Endothelial cell of umbilical vein (primary cell): ENCODE measurements around the gene KCNH2. TPM values are rescaled to one million over a fixed set of nuclear protein-coding genes. Genes with fewer than 3 reads are reported as not detected.

Experiments
- BruUV-seq: library from RNA; stranded (reverse); fragments of 400-500 nt; replicated peaks from 2 replicates; lab custom pipeline; 2021; lab: Mats Ljungman, UMichigan
- CTCF ChIA-PET: fragments of 300-600, 350-600 bp; sonication (Branson Sonifier 250); formaldehyde crosslinking; loops from one replicate; lab custom pipeline; 2021; ENCODE audit warnings: antibody characterized with exemption, inconsistent platforms; lab: Charles Lee
- POLR2A ChIA-PET: fragments of 300-600, 350-600 bp; sonication (Branson Sonifier 250); formaldehyde crosslinking; loops from one replicate; lab custom pipeline; 2021; ENCODE audit warnings: antibody characterized with exemption, inconsistent platforms; lab: Charles Lee
- DNase-seq: peaks from one replicate; pipeline ENCODE4 v3.0.0-alpha.2; 2011; ENCODE audit warnings: low read depth, low spot score
- FAIRE-seq: peaks from 2 replicates; lab custom pipeline; 2011; peaks lifted over from hg19 to GRCh38; lab: Jason Lieb, UNC
- H2AFZ ChIP-seq: 2 replicates; pipeline ENCODE4 v1.6.0; 2012; ENCODE audit warnings: low read depth, low read length, control low read depth, inconsistent platforms
- H3K27ac ChIP-seq: 2 replicates; pipeline ENCODE4 v1.5.1; 2011; ENCODE audit warnings: low read depth, mild to moderate bottlenecking, control low read depth, low read length, moderate library complexity; ENCODE audit not compliant: insufficient read depth
- H3K27me3 ChIP-seq, 2 experiments: 2 replicates each; pipeline versions ENCODE4 v1.6.0 to v1.6.1; 2011; ENCODE audit warnings: low read length in 2 of 2, mixed read lengths in 1 of 2; ENCODE audit not compliant: control insufficient read depth in 2 of 2, insufficient read depth in 2 of 2
- H3K36me3 ChIP-seq, 2 experiments: 2 replicates in 1 of 2; 3 replicates in 1 of 2; pipeline ENCODE4 v1.5.1; 2011; ENCODE audit warnings: low read length in 2 of 2, mild to moderate bottlenecking in 1 of 2, moderate library complexity in 1 of 2; ENCODE audit not compliant: control insufficient read depth in 2 of 2, insufficient read depth in 2 of 2; ENCODE audit errors: extremely low read depth in 1 of 2
- H3K4me1 ChIP-seq: 3 replicates; pipeline ENCODE4 v1.5.1; 2011; ENCODE audit warnings: mild to moderate bottlenecking, low read length; ENCODE audit not compliant: control insufficient read depth, insufficient read depth; ENCODE audit errors: extremely low read depth
- H3K4me2 ChIP-seq: 2 replicates; pipeline ENCODE4 v1.6.1; 2011; ENCODE audit warnings: low read length, control low read depth, mixed read lengths; ENCODE audit not compliant: insufficient read depth
- H3K4me3 ChIP-seq, 3 experiments: fragments of 200-600 bp in 1 of 3; sonication (generic), shearing (Covaris generic) in 1 of 3; replicated peaks in 1 of 3; 2 replicates each; pipeline ENCODE4 v1.5.1; 2011 to 2016; ENCODE audit warnings: control low read depth in 3 of 3, low read length in 3 of 3, mild to moderate bottlenecking in 2 of 3, inconsistent platforms in 1 of 3, low read depth in 1 of 3, moderate library complexity in 1 of 3; ENCODE audit not compliant: insufficient read depth in 1 of 3
- H3K79me2 ChIP-seq: 2 replicates; pipeline ENCODE4 v1.6.0; 2012; ENCODE audit warnings: low read length, inconsistent platforms; ENCODE audit not compliant: control insufficient read depth, insufficient read depth
- H3K9ac ChIP-seq: replicated peaks from 2 replicates; pipeline ENCODE3; 2011; ENCODE audit warnings: low read length, control low read depth; ENCODE audit not compliant: insufficient read depth; ENCODE audit errors: extremely low read depth
- H3K9me1 ChIP-seq: replicated peaks from 3 replicates; pipeline ENCODE4 v1.6.0; 2011; ENCODE audit warnings: mild to moderate bottlenecking, low read length; ENCODE audit not compliant: control insufficient read depth, insufficient read depth; ENCODE audit errors: extremely low read depth
- H3K9me3 ChIP-seq: replicated peaks from 2 replicates; pipeline ENCODE4 v1.5.1; 2012; ENCODE audit warnings: low read length, inconsistent platforms; ENCODE audit not compliant: control insufficient read depth, insufficient read depth
- H4K20me1 ChIP-seq: replicated peaks from 2 replicates; pipeline ENCODE3; 2011; ENCODE audit warnings: mild to moderate bottlenecking, low read length; ENCODE audit not compliant: control insufficient read depth, insufficient read depth; ENCODE audit errors: extremely low read depth
- EZH2 ChIP-seq: IDR thresholded peaks from 2 replicates; pipeline ENCODE4 v1.6.1; 2012; ENCODE audit warnings: borderline replicate concordance, low read depth, mild to moderate bottlenecking, moderate library complexity, low read length, inconsistent platforms; ENCODE audit not compliant: severe bottlenecking
- FOS ChIP-seq: IDR thresholded peaks from 2 replicates; pipeline ENCODE4 v1.6.1; 2011; ENCODE audit warnings: mild to moderate bottlenecking, low read length, moderate library complexity, borderline replicate concordance; ENCODE audit not compliant: insufficient read depth
- GATA2 ChIP-seq: IDR thresholded peaks from 2 replicates; pipeline ENCODE4 v1.7.0; 2011; ENCODE audit warnings: low read depth, mild to moderate bottlenecking, moderate library complexity, mixed read lengths, low read length; ENCODE audit not compliant: insufficient read length, insufficient read depth
- JUN ChIP-seq: IDR thresholded peaks from 2 replicates; pipeline ENCODE4 v1.6.1; 2011; ENCODE audit warnings: borderline replicate concordance, low read depth; ENCODE audit not compliant: insufficient read length, insufficient read depth
- MYC ChIP-seq: IDR thresholded peaks from one replicate; pipeline ENCODE4 v1.6.1; 2011; ENCODE audit warnings: mild to moderate bottlenecking, low read depth, low read length
- POLR2A ChIP-seq: IDR thresholded peaks from 2 replicates; pipeline ENCODE4 v1.6.1; 2012; ENCODE audit warnings: low read depth, mild to moderate bottlenecking, control low read depth, low read length
- POLR2AphosphoS5 ChIP-seq: IDR thresholded peaks from 2 replicates; pipeline ENCODE4 v1.6.1; 2012; ENCODE audit warnings: low read depth, mild to moderate bottlenecking, control low read depth, low read length, moderate library complexity; ENCODE audit not compliant: insufficient read depth
- dilution Hi-C: fragments of 300-500 bp; cut with MboI; formaldehyde crosslinking; loops from one replicate; pipeline ENCODE4 v1.15.0; 2019; ENCODE audit warnings: low sequenced_read_pairs; ENCODE audit not compliant: extremely low pct_ligation_motif_present
- intact Hi-C: fragments of 100-400 bp; cut with micrococcal nuclease; formaldehyde crosslinking; loops from one replicate; pipeline ENCODE4 v1.10.0; 2022
- polyA plus RNA-seq, 4 experiments: library from polyadenylated mRNA; depleted of rRNA in 3 of 4; stranded (reverse) in 3 of 4; unstranded in 1 of 4; fragments of >200 nt; gene quantifications; 2 replicates each; pipeline versions ENCODE4 v1.2.1 to v1.2.3, GENCODE V29; 2011 to 2012; ENCODE audit warnings: missing spikeins in 1 of 4
- total RNA-seq: library from RNA; stranded (reverse); gene quantifications from 2 replicates; pipeline ENCODE4 v1.2.3, GENCODE V29; 2021
- TF ChIP-seq, protein P1 (sequence below): IDR thresholded peaks from 2 replicates; pipeline ENCODE4 v1.6.1; 2011; ENCODE audit not compliant: insufficient read depth, insufficient read length
- TF ChIP-seq, protein P2 (sequence below), 2 donors: IDR thresholded peaks; 1 replicate in 1 of 2; 2 replicates in 1 of 2; pipeline ENCODE4 v1.5.1; 2011; ENCODE audit warnings: low read length in 2 of 2, mild to moderate bottlenecking in 2 of 2, moderate library complexity in 2 of 2, control low read depth in 1 of 2, inconsistent platforms in 1 of 2, low read depth in 1 of 2; ENCODE audit not compliant: insufficient read depth in 1 of 2; ENCODE audit errors: extremely low read depth in 1 of 2

KCNH2 gene
- total and polyA plus RNA-seq, 2 donors (not counting 3 experiments of a cell fraction or from before 2014, with no cell fraction given): 0.03 to 0.09 TPM

DNA sequence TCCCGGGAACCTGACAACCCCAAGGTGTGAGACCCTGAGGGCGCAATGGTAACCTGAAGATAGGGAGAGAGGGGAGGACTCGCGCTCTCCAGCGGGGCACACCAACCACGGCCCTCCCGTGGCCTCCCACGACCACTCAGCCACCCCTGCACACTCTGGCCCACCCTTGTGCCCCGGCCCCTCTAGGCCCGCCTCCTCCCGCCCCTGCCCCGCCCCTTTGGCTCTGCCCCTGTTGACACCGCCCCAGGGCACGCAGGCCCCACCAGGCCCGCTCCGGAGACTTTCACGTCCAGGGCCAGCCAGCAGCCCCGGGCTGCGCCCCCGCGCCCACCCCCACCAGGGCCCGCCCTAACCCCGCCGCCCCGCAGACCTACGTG is 35.2 kb upstream of the KCNH2 start:
- no peak for TF ChIP-seq POLR2A
- TF ChIP-seq POLR2AphosphoS5: no peak
- TF ChIP-seq, protein P1, sequence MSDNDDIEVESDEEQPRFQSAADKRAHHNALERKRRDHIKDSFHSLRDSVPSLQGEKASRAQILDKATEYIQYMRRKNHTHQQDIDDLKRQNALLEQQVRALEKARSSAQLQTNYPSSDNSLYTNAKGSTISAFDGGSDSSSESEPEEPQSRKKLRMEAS: no peak
- no peak for TF ChIP-seq FOS
- no peak for TF ChIP-seq JUN
- no peak for TF ChIP-seq MYC
- no peak for TF ChIP-seq GATA2
- no peak for TF ChIP-seq EZH2
- TF ChIP-seq, protein P2, sequence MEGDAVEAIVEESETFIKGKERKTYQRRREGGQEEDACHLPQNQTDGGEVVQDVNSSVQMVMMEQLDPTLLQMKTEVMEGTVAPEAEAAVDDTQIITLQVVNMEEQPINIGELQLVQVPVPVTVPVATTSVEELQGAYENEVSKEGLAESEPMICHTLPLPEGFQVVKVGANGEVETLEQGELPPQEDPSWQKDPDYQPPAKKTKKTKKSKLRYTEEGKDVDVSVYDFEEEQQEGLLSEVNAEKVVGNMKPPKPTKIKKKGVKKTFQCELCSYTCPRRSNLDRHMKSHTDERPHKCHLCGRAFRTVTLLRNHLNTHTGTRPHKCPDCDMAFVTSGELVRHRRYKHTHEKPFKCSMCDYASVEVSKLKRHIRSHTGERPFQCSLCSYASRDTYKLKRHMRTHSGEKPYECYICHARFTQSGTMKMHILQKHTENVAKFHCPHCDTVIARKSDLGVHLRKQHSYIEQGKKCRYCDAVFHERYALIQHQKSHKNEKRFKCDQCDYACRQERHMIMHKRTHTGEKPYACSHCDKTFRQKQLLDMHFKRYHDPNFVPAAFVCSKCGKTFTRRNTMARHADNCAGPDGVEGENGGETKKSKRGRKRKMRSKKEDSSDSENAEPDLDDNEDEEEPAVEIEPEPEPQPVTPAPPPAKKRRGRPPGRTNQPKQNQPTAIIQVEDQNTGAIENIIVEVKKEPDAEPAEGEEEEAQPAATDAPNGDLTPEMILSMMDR (IDR thresholded peaks at IDR 0.05; ENCODE audit: extremely low read depth in 1 of 2, insufficient read depth in 1 of 2, low read depth in 1 of 2, low read length in 2 of 2): no peak
- intact Hi-C loops (no loop called here), dilution Hi-C loops (no loop called here)
- POLR2A ChIA-PET: no interaction called here
- H3K4me3 ChIP-seq: no peak overlapping the region
- no peaks in the 10 kb centered on the region for H3K9me3 ChIP-seq
- no peaks in the 10 kb centered on the region for H4K20me1 ChIP-seq
- no peak overlapping the region for H3K9ac ChIP-seq
- FAIRE-seq (no peak), DNase-seq (no peak)
- CTCF ChIA-PET: interaction anchor here (2.4 to 6.5 kb wide), 4 partner anchors 20 to 115 kb away, joined by 11 to 68 read pairs (median 22); partner anchors contain the start of gene NOS3
- H3K27me3 ChIP-seq: no peaks in the 10 kb centered on the region
- H3K4me1 ChIP-seq: peaks cover 18% of the 10 kb centered on the region
- H3K79me2 ChIP-seq: no peaks in the 10 kb centered on the region
- no peak overlapping the region for H2AFZ ChIP-seq
- no peaks in the 10 kb centered on the region for H3K9me1 ChIP-seq
- no peak overlapping the region for H3K4me2 ChIP-seq
- no peak overlapping the region for H3K27ac ChIP-seq
- no TSS peak for BruUV-seq
- peaks cover 0 to 21% of the 10 kb centered on the region in 2 experiments for H3K36me3 ChIP-seq
